VCaP (cell line): Measurements from ENCODE around the gene RASL10A.

ENCODE experiments used
- H3K27ac ChIP-seq: fragments of 450-650 bp; 2 replicates; pipeline ENCODE4 v1.5.1; 2017
- TF ChIP-seq, protein P1 (sequence below): fragments of 450-650 bp; conservative IDR thresholded peaks from 2 replicates; pipeline ENCODE4 v1.5.1; 2017; ENCODE audit warnings: mild to moderate bottlenecking, moderate library complexity

RASL10A gene

DNA sequence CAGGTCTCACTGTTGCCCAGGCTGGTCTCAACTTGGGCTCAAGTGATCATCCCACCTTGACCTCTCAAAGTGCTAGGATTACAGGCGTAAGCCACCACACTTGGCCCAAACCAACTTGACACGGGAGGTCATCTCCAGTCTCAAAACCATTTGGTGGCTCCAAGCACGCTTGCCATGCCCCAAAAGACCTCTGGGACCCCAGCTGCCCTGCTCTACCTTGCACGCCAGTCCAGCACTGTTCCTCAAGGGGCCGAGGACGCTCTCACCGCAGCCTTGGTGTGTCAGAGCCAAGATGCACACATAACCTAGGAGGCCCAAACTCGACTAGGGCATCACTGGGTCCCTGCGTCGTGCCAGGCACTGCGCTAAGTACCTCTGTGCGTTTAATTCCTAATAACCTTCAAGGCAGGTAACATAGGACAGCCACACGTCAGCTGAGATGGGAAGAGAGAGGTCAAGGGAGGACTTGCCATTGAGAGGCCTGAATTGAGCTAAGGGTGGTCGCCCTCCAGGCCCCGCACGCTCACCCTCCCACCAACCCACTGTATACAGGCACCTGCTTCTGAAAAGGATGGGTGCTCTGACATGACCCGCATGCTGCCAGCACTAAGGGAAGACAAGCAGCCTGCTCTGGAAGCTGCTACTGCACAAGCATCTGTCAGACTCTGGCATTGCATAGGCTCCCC lies 13.6 kb downstream of the RASL10A start:
- H3K27ac ChIP-seq: peak overlapping the region; percentile 53
- TF ChIP-seq, protein P1, sequence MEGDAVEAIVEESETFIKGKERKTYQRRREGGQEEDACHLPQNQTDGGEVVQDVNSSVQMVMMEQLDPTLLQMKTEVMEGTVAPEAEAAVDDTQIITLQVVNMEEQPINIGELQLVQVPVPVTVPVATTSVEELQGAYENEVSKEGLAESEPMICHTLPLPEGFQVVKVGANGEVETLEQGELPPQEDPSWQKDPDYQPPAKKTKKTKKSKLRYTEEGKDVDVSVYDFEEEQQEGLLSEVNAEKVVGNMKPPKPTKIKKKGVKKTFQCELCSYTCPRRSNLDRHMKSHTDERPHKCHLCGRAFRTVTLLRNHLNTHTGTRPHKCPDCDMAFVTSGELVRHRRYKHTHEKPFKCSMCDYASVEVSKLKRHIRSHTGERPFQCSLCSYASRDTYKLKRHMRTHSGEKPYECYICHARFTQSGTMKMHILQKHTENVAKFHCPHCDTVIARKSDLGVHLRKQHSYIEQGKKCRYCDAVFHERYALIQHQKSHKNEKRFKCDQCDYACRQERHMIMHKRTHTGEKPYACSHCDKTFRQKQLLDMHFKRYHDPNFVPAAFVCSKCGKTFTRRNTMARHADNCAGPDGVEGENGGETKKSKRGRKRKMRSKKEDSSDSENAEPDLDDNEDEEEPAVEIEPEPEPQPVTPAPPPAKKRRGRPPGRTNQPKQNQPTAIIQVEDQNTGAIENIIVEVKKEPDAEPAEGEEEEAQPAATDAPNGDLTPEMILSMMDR: no peak

DNA sequence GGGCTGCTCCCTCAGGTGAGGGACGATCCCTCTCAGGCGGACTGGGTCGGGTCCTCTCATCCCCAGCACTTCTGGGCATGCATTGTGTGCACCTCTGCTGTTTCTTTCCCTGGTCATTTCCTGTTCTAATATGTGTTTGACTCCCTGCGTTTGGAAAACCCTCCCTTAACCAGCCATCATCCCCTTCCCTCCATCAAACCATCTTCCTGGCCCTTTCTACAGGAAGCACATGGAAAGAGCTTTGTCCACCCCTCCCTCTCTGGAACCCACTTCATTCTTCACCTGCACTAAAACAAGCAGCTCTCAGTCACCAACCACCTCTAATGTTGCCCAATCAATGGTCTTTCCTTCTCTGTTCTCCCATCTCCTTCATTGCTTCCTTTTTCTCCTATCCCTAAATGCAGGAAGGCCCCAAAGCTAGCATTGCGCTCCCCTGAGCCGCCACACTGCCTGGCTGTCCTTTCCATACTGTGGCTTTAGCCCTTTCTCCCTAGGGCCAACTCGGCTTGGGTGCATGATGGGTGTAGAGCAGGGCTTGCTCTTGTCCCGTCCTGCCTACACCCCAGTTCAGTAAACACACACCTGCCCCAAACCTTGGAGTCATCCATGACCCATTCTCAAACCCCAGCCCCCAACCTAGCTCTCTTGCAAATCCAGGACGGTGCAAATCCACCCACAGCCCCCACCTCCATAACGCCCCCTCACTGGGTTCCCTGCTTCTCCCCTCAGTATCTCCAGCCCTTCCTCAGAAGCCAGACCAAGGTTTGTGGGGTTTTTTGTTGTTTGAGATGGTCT lies 14.5 kb downstream of the RASL10A start:
- no peak overlapping the region for H3K27ac ChIP-seq

DNA sequence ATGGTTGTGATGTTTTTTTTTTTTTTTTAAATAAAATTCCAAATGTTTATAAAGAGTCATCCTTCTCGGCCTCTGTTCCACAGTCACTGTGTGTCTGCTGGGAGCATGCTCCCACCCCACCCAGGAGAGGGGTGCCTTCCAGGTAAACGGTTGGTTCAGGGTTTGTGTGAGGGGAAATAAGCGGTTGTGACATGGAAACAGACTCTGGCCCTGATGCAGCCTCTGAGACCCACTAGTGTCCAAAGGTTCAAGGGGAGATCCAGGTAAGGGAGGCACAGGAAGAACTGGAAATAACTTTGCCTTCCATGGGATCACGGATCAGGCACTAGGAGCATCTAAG lies 15.1 kb downstream of the RASL10A start:
- no peak overlapping the region for H3K27ac ChIP-seq
- TF ChIP-seq, protein P1: no peak

More for the DNA sequence above, 14.5 kb downstream of the RASL10A start:
- TF ChIP-seq, protein P1: no peak

DNA sequence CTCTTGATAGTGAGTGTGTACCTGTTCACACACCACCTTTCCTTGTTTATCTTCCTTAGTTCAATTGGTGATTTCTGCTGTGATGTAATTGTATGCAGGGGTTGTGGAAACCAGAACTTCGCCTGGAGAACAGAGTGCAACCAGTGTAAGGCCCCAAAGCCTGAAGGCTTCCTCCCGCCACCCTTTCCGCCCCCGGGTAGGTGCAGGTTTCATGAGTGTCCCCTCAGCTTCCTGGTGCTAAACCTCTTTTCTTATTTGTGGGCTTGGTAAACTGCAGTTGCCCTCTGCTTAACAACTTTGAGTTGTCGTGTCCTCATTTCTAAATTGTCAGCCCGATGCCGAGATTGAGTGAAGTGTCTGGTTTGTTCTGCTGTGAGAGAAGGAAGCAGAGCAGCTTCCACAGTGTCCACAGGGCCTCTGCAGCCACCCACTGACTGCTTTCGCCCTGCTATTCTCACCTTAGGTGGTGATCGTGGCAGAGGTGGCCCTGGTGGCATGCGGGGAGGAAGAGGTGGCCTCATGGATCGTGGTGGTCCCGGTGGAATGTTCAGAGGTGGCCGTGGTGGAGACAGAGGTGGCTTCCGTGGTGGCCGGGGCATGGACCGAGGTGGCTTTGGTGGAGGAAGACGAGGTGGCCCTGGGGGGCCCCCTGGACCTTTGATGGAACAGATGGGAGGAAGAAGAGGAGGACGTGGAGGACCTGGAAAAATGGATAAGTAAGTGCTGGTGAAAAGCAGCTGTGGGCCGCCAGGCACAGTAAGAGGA lies 16.2 kb downstream of the RASL10A start:
- TF ChIP-seq, protein P1: no peak
- no peak overlapping the region for H3K27ac ChIP-seq

DNA sequence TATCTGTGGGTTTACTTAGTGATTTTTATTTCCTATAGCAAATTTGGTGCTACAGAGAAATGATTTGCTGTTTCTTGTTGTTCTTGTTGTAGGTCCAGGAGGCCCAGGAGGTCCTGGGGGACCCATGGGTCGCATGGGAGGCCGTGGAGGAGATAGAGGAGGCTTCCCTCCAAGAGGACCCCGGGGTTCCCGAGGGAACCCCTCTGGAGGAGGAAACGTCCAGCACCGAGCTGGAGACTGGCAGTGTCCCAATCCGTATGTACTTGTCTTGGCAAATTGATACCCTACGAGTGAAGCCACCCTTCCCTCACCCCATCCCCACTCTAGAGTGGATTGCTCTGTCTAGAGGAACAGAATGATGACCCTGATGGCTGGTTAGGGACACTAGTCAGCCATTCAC lies 16.9 kb downstream of the RASL10A start:
- TF ChIP-seq, protein P1: no peak
- no peak overlapping the region; the same call in 1 of the 2 replicates for H3K27ac ChIP-seq

DNA sequence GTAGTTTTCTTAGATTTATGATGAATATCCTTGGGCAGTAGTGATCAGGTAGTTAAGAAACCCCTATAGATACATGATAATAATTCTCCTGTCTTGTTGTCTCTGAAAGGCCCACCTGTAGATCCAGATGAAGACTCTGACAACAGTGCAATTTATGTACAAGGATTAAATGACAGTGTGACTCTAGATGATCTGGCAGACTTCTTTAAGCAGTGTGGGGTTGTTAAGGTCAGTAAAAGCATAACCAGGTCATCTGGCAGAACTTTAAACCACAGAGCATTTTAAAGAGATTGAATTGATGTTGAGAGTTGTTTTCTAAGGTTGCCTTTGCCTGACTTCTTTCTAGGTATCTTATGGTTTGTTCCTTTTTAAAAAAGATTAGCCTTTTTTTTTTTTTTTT lies 23.1 kb downstream of the RASL10A start:
- TF ChIP-seq, protein P1: no peak
- no peak overlapping the region for H3K27ac ChIP-seq

GRCh38 chr22:29291215-29291614 lies 24.3 kb downstream of the RASL10A start:
- TF ChIP-seq, protein P1: no peak
- H3K27ac ChIP-seq: peak overlapping the region; percentile 12; the same call in 1 of the 2 replicates
